RPMI7951 (cell line): ENCODE measurements around the gene KANK3. TPM values are rescaled to one million over a fixed set of nuclear protein-coding genes. Genes with fewer than 3 reads are reported as not detected.
"Not testable (repeated sequence)": the region's sequence is repeated elsewhere in the genome, so short reads cannot be mapped to it uniquely, and the experiment has no call there.

Experiments used
- DNase-seq: peaks from one replicate; pipeline ENCODE4 v3.0.0-alpha.2; 2012; ENCODE audit warnings: low read depth
- total RNA-seq: library from RNA; depleted of rRNA; stranded (reverse); fragments of >200 nt; shearing (Covaris generic); gene quantifications from 2 replicates; pipeline ENCODE4 v1.2.3, GENCODE V29; 2014

The KANK3 gene
- total RNA-seq, 1 experiment from 2014 or later: 0.24 TPM

DNA sequence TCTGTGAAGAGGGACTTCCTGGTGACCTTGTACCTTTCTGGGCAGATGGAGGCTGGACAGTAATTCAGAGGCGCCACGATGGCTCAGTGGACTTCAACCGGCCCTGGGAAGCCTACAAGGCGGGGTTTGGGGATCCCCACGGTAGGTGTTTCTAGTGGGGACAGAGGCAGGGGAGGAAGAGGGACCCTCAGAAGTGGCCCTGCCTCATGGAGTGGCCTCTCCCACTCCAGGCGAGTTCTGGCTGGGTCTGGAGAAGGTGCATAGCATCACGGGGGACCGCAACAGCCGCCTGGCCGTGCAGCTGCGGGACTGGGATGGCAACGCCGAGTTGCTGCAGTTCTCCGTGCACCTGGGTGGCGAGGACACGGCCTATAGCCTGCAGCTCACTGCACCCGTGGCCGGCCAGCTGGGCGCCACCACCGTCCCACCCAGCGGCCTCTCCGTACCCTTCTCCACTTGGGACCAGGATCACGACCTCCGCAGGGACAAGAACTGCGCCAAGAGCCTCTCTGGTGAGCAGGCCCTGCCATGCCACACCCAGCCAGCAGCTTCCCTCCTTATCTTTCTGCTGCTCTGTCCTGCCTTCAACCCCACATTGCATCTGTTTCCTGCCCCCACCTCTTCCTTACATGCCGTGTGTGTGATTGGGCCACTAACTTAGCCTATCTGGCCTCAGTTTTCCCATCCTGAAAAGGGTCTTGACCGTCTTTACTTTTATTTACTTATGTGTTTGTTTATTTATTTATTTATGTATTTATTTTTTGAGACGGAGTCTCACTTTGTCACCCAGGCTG is 28.1 kb upstream of the KANK3 start:
- DNase-seq: no peak

DNA sequence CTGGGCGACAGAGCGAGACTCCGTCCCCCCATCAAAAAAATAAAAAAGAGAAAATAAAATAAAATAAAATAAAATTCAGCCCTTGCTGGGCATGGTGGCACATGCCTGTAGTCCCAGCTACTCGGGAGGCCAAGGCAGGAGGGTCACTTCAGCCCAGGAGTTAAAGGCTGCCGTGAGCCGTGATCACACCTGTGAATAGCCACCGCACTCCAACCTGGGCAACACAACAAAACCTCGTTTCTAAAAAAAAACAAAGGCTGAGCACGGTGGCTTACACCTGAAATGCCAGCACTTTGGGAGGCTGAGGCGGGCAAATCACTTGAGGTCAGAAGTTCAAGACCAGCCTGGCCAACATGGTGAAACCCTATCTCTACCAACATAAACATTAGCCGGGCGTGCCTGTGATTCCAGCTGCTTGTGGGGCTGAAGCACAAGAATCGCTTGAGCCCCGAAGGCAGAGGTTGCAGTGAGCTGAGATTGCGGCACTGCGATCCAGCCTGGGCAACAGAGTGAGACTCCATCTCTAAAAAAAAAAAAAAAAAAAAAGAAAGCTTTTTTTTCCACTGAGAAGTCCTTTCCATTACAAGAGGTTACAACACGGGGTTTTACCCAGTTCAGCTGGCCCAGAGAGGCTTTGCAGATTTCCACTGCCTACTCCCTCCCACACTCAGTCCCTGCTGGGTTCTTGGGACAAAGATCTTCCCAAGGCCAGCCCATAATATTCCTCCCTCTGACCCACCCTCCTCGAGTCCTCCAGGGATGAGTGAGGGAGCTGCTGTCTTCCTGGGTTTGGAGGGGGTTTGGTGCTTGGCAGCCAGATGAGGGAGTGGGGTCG is 27.3 kb upstream of the KANK3 start:
- DNase-seq: no peak

DNA sequence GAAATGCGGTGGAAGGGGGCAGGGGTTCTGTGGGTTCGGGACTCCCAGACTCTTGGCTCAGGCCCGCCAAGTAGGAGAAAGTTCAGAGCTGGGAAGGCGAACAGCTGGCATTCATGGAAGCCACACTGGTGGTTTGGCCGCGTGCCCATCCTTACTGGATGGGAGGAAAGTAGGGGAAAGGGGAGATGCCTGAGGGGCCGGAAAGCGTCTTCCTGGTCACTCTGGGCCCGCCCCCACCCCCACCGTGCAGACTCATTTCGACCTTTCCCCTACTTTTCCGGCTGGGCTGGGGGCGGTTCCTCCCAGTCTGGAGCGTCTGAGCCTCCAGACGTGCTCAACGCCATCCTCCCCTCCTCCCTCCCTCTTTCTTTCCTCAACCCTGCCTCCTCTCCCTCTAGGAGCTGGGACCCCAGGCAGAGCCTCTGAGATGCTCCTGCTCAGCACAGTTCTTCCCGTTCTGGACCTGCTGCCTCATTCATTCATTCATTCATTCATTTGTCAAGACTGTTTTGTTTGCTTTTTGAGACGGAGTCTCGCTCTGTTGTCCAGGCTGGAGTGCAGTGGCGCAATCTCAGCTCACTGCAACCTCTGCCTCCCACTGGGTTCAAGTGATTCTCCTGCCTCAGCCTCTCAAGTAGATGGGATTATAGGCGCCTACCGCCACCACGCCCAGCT is 24.4 kb upstream of the KANK3 start:
- DNase-seq: peak; percentile 99

DNA sequence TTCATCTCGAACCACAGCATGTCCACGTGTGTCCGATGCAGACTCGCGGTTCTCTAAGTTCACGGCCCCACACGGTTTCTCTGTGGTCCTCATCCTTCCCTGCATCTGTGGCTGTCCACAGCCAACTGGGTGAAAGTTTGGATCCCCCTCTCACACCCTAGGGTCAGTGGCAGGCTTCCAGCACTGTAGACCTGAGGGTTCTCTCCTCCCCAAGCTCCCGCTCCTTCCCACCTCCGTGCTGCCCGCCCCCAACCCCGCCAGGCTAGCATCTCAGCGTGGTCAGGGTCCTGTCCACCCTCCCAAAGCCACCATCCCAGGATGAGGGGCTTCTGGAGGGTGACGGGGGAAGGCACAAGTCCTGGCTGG is 23.9 kb upstream of the KANK3 start:
- peak; percentile 87 for DNase-seq

DNA sequence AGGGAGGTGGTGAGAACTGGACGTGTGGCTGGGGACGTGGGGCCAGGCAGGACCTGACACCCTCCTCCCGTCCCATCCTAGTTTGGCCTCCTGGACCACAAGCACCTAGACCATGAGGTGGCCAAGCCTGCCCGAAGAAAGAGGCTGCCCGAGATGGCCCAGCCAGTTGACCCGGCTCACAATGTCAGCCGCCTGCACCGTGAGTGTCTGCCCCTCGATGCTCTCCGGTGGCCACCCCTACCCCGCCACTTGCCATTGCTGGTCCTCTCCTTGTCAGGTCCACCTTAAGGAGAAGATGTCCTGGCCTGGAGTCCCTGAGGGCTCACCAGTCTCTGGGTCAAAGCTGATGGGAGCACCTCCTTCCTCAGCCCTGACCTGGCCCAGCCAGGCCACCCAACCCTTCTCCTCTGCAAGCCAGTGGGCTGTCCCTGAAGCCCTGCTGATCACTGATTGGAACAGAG is 23.1 kb upstream of the KANK3 start:
- DNase-seq: no peak

DNA sequence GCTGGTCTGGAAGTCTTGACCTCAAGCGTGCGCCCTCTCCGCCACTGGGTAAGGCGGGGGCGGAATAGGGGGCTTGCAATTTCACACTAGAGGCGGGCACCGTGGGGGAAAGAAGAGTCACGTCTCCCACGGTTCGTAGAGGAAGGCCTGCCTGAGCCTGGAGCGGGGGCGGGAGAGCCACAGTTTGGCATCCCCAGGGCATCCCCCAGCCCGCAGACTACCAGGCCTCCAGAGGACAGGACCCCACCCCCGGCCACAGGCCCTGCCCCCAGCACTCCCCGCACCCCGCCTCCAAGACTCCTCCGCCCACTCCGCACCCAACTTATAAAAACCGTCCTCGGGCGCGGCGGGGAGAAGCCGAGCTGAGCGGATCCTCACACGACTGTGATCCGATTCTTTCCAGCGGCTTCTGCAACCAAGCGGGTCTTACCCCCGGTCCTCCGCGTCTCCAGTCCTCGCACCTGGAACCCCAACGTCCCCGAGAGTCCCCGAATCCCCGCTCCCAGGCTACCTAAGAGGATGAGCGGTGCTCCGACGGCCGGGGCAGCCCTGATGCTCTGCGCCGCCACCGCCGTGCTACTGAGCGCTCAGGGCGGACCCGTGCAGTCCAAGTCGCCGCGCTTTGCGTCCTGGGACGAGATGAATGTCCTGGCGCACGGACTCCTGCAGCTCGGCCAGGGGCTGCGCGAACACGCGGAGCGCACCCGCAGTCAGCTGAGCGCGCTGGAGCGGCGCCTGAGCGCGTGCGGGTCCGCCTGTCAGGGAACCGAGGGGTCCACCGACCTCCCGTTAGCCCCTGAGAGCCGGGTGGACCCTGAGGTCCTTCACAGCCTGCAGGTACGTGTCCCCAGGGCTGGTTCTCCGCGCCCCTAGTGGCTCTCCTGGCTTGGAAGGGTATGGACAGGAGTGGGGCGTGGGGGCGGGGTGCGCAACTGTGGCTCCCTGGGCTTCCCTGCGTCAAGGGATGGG is 21.0 kb upstream of the KANK3 start, which contains the start of gene ANGPTL4:
Gene ANGPTL4, plus strand, starts transcription at position 353 of the 969 bp plus-strand sequence. Its CDS starts 167 bp downstream, at position 520.
- peak; percentile 85 for DNase-seq

DNA sequence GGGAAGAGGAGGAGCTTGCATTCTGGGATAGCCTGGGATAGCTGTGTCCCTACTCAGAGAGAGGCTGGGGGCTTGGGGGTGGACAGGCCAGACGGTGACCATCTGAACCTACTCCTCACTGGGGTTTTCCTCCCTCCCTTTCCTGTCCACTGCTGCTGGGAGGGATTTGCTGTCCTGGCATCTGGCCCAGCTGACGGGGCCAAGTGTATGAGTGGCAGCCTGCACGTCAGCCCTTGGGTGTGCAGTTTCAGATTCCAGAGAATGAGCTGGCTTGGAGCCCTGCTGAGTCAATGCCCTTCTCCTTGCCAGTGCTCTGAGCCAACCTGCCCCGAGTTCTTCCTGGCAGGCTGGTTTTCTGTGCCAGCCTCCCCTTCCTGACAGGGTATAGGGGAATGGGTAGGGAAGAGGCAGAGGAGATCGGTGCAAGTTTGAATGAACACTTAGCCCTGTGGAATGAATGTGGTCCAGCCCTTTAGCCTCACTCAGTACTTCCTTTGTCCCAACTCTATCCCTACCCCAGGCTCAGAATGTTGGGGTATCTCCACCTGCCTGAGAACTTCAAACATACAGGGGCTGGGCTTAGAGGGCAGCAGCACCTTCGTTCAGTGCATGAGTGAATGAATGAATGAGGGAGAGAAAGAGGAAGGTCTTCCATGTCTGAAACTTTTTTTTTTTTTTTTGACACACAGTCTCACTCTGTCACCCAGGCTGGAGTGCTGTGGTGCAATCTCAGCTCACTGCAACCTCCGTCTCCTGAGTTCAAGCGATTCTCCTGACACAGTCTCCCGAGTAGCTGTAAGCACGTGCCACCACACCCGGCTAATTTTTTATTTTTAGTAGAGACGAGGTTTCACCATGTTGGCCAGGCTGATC is 19.1 kb upstream of the KANK3 start:
- peak; percentile 99 for DNase-seq

DNA sequence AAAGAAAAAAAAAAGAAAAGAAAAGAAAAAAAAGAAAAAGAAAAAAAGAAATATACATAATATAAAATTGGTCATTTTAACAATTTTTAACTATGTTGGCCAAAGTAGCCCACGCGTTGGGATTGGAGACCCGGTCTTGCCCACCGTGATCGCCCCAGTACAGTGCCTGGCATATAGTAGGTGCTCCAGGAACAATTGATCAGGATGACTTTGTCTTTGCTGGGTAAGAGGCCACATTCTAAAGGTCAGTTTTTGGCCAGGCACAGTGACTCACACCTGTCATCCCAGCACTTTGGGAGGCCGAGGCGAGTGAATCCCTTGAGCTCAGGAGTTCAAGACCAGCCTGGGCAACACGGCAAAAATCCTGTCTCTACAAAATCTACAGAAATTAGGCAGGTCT is 17.1 kb upstream of the KANK3 start:
- no peak for DNase-seq

DNA sequence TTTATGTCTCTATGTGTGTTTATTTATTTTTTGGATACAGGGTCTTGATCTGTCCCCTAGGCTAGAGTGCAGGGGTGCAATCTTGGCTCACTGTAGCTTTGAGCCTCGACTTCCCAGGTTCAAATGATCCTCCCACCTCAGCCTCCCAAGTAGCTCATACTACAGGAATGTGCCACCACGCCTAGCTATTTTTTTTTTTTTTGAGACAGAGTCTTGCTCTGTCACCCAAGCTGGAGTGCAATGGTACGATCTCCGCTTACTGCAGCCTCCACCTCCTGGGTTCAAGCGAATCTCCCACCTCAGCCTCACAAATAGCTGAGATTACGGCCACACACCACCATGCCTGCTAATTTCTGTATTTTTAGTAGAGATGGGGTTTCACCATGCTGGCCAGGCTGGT is 15.9 kb upstream of the KANK3 start:
- DNase-seq: no peak

DNA sequence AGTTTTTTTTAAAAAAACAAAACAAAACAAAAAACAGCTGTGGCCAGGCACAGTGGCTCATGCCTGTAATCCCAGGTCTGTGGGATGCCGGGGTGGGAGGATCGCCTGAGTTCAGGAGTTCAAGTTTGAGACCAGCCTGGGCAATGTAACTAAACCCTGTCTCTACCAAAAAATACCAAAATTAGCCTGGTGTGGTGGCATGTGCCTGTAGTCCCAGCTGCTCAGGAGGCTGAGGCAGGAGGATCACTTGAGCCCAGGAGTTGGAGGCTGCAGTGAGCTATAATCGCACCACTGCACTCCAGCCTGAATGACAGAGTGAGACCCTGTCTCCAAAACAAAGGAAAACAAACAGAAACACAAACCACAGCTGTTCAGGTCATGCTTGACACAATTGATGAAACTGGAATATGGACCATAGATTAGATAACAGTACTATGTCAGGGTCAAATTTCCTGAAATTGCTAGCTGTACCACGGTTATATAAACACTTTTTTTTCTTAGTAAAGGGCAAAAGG is 14.0 kb upstream of the KANK3 start:
- DNase-seq: peak; percentile 49

DNA sequence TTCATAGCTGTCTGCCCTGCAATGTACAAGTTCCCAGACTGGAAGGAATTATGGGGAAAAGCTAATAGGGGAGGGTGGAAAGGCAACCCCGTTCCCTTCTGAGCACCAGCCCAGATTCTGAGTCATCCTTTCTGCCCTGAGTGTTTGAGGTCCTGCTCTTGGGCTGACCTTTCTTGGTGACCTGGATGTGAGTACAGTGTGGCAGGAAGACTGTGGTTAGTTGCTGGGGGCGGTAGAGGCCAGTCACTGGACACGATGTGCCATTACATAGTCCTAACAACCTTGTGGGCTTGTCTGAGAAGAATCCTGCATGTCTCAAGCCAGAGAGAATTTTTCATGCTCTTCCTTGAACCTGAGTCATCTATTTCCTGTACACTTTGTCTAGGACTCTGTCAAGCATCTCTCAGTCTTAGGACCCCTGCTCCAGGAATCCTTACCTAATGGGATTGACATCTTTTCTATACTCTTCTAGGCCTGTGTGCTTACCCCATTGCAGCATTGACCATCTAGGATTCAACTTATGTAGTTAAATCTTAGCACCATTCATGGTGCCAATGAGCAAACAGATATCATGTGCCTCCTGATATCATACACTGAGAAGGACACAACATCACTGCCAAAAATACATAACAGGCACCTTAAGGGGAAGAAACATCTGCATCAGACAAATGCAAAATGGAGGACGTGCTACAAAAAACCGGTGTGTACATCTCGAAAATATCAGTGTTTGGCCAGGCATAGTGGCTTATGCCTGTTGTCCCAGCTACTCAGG is 12.8 kb upstream of the KANK3 start:
- peak; percentile 100 for DNase-seq

DNA sequence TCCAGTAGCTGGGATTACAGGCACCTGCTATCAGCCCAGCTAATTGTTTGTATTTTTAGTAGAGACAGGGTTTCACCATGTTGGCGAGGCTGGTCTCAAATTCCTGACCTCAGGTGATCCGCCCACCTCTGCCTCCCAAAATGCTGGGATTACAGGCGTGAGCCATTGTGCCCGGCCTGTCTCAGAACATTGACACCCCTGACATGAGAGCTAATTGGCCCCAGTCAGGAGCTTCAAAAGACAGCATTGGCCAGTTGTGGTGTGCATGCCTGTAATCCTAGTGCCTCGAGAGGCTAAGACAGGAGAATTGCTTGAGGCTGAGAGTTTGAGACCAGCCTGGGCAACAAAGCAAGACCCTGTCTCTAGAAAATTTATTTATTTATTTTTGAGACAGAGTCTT is 9.8 kb upstream of the KANK3 start:
- not testable (repeated sequence) for DNase-seq

DNA sequence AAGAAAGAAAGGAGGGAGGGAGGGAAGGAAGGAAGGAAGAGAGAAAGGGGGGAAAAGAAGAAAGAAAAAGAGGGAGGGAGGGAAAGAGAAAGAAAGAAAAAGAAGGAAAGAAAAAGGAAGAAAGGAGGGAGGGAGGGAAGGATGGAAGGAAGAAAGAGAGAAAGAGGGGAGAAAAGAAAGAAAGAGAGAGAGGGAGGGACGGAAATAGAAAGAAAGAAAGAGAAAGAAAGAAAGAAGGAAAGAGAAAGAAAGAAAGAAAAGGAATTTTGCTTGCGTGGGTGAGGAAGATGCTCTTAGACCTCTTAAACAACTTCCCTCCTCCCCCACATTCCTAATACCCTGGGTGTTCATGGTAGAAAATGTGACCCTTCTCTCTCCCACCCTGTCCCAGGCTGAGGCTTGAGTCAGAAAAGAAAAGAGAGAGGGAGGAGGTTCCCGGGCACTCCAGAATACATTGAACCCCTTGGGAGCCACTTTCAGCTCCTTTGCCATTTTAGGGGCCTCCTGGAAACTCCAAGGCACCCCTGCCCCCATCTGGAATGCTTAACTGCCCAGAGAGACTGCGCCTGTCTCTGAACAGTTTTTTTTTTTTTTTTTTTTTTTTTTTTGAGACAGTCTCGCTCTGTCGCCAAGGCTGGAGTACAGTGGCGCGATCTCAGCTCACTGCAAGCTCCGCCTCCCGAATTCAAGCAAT is 9.2 kb upstream of the KANK3 start:
- no peak for DNase-seq

DNA sequence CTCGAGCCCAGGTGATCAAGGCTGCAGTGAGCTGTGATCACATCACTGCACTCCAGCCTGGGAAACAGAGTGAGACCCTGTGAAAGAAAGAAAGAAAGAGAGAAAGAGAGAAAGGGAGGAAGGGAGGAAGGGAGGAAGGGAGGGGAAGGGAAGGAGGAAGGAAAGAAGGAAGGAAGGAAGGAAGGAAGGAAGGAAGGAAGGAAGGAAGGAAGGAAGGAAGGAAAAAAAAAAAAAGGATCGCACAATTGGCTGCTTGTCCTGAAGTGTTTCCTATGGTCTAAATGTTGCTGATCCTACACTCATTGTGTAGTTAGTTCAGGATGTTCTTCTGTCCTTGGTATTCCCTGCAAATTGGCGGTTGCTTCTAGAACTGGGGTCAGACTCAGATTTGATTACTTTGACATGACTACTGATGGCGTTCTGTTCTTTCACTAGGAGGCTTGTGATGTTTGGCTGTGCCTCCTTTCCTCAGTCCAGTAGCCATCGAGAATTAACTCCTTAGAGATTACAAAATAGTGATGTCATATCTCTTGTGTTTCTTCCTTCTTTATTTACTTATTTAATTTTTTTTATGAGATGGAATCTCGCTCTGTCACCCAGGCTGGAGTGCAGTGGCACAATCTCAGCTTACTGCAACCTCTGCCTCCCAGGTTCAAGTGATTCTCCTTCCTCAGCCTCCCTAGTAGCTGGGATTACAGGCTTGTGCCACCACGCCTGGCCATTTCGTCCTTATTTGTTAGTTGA is 6.7 kb upstream of the KANK3 start:
- not testable (repeated sequence) for DNase-seq

DNA sequence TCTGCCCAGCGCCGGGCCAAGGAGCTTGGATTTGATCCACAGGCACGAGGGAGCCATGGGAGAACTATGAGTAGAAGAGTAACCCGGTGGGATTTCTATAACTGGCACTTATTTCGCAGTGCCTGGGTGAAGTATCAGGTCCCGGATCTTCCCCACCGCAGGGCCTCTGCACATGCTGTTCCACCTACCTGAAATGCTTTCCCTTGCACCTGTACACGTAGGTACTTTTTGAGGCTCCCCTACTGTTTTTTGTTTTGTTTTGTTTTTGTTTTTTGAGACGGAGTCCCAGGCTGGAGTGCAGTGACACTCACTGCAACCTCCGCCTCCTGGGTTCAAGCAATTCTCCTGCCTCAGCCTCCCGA is 402 bp upstream of the KANK3 start:
- DNase-seq: no peak

DNA sequence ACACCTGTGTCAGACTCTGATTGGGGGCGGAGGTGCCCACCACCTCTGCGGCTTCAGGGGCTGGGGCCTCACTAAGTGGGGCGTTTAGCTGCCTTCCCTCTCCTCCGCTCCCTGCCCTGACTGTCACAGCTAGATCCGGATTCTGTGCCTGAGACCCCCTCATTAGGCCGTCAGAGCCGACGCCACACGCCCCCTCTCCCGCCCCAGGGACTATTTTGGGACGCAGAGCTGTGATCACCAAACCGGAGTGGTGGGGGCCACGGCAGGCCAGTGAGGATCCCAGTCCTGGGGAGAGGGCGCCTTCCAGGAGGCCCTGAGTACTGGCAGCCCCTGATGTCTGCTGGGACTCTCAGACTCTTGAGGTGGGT is 762 bp downstream of the KANK3 start:
- no peak for DNase-seq

DNA sequence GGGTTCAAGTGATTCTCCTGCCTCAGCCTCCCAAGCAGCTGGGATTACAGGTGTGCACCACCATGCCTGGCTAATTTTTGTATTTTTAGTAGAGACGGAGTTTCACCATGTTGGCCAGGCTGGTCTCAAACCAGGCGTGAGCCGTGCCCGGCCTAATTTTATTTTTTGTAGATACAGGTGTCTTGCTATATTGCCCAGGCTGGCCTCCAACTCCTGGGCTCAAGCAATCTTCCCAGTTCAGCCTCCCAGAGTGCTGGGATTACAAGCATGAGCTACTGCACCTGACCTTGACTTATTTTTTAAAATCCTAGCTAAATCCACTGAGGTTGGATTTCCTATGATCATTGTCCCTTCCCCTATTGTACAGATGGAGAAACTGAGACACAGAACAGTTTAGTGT is 1.6 kb downstream of the KANK3 start:
- not testable (repeated sequence) for DNase-seq
